Measurements from ENCODE around the gene SLC22A15.
"Not testable (repeated sequence)": the region's sequence is repeated elsewhere in the genome, so short reads cannot be mapped to it uniquely, and the experiment has no call there.

SLC22A15 gene

GRCh38 chr1:116033322-116033721 is 57.0 kb downstream of the SLC22A15 start:
- no peak for DNase-seq (ENCODE audit: low spot score)

DNA sequence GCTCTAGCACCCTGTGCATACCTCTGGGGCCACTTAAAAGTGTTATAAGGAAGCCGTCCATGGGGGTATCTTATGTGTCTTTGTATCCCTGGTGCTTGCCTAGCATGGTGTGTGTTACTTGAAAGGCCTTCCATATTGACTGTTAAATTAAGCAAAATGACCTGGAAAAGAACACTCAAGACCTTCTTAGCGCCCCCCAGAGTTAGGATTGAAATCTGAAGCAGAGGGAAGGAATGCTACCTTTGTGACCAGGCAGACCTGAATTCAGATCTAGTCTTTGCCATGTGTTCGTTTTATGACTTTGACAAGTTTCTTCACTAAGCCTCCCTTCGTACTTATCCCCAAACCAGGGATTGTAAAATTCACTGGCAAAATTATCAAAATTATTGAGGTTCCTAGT is 59.9 kb downstream of the SLC22A15 start:
- DNase-seq (ENCODE audit: low spot score), result no peak

GRCh38 chr1:116038679-116039078 is 62.4 kb downstream of the SLC22A15 start:
- no peak for DNase-seq (ENCODE audit: low spot score)

GRCh38 chr1:116044071-116044470 is 67.8 kb downstream of the SLC22A15 start:
- no peak for DNase-seq (ENCODE audit: low spot score)

- DNase-seq (ENCODE audit: low spot score), result not testable (repeated sequence)
Observed at GRCh38 chr1:116046933-116047332, 70.6 kb downstream of the SLC22A15 start.

GRCh38 chr1:116051896-116052295 is 75.6 kb downstream of the SLC22A15 start:
- DNase-seq (ENCODE audit: low spot score), result not testable (repeated sequence)

DNA sequence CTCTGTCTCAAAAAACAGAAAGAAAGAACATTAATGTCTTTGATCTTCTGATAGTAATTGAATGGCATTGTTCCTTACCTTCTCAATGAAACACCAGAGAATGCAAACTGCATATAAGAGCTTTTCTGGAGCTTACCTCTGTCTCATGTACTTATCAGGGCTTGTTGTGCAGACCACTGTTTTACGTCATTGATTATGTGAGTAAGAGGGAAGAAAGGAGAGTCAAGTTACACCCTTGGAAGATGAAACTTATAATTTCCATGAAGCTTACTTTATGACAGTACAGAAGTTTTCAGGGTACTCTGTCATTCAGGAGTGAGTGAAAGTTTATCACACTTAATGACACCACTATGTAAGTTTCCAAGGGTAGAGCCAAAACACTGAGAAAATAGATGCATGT is 85.9 kb downstream of the SLC22A15 start:
- no peak for DNase-seq (ENCODE audit: low spot score)

DNA sequence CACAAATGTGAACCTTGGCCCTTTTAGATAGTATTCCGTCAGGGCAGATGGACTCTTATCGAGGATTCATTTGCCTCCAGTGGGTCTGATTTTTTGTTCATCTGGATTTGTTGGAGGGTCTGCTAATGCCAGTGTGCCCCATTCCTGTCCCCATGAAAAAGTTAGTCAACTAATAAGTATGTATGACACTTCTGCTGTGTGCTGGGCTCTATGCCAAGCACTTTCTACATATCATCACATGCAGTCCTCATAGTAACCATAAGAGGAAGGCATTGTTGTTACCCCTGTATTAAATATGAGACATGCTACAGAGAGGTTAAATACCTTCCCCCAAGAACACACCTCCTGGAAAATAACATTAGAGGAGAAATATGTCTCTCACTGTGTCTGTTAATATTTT is 88.3 kb downstream of the SLC22A15 start:
- DNase-seq (ENCODE audit: low spot score), result no peak

GRCh38 chr1:116066868-116067565 is 90.7 kb downstream of the SLC22A15 start:
- DNase-seq (ENCODE audit: low spot score), result peak; percentile 58

DNA sequence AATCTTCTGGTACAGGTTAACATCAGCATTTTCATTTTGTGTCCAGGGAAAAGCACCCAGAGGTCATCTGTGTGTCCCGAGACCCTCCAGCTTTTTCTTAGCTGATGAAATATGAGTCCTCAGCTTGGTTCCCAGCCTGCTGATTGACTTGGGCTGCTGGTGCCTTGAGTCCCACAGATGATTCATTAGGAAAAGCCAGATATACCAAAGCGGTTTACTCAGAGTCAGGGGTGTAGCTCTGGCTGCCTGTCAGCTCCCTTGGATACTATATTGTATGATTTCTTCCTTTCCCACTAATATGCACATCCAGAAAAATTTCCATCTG is 91.2 kb downstream of the SLC22A15 start:
- peak; percentile 78 for DNase-seq (ENCODE audit: low spot score)

DNA sequence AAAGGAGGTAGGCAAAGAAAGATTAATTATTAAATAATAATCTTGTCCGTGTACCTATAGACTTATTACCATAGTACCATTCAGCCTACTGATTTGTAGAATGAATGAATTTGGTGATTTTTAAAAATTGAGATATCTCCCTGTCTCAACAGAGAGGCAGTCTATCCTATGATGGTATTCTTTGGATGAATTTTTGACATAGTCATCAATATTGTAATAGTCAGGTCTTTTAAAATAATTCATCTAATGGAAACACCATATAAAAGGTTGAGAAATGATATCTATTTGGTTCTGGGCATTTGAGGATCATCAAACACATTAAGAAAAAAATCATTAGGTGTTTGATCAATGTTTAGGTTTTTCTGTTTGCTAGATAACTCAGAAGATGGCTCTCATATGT is 99.3 kb downstream of the SLC22A15 start:
- no peak for DNase-seq (ENCODE audit: low spot score)

DNA sequence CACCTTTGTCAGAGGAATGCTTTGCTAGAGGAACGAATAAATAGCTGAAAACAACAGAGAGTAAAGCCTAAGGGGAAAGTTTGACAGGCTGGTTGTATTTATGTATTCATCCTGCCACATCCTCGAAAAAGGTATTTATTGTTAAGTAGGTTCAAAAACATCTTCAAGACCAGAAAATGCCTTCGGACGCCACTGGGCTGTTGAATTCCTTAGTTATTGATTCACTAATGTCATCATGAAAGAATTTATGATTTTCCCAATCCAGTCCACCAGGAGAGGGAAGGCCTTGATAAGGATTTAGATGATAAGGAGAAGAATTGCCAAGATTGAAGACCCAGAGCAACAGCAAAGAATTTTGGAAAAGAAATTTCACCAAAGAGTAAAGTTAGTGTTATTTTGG is 99.7 kb downstream of the SLC22A15 start:
- DNase-seq (ENCODE audit: low spot score), result no peak

DNA sequence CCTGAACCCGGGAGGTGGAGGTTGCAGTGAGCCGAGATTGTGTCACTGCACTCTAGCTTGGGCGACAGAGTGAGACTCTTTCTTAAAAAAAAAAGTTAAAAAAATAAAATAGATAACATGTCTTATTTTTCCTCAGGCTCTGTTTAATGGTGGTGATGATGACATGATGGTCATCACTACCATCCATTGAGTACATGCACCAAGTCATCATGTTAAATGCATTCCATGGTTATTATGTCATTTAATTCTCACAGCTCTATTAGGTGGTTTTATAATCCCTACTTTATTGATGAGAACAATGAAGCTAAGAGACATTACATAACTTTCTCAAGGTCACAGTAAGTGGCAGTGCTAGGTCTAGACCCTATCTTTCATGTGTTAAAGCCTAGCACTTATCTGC is 100.5 kb downstream of the SLC22A15 start:
- no peak for DNase-seq (ENCODE audit: low spot score)

DNA sequence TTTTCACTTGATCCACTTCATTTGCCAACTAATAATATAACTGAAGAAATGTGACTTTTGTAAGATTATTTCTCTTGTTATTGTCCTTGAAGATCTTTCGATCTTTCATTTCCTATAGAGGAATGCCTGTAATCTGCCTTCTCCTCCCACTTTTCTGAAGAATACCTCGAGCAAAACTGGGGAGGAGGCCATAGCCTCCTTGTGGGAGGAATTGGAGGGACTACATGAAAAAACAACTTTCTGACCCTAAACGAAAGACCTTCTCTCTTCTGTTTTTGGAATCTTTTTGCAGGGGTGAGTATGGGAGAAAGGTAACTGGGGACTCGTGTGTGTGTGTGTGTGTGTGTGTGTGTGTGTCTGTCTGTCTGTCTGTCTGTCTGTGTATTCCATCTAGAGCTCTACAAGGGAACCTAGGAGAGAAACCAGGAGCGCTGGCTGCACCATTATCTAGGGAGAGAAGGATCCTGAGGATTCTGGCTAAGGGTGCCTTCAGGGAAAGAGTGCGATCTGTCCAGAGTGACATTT is 102.4 kb downstream of the SLC22A15 start:
- DNase-seq (ENCODE audit: low spot score), result no peak

- no peak for DNase-seq (ENCODE audit: low spot score)
Observed at GRCh38 chr1:116087628-116088027, 111.3 kb downstream of the SLC22A15 start.

DNA sequence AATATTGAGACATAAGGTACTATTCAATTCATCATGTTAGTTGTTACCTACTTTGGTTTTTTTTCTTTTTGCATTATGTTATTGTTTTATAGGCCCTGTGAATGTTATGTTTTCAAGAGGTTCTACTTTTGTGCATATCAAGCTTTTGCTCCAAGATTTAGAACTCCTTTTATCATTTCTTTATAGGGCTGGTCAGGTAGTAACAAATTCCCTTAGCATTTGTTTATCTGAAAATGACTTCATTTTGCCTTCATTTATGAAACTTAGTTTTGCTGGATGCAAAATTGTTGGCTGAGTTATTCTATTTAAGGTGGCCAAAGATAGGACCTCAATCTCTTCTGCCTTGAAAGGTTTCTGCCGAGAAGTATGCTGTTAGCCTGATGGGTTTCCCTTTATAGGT is 113.6 kb downstream of the SLC22A15 start:
- no peak for DNase-seq (ENCODE audit: low spot score)

DNA sequence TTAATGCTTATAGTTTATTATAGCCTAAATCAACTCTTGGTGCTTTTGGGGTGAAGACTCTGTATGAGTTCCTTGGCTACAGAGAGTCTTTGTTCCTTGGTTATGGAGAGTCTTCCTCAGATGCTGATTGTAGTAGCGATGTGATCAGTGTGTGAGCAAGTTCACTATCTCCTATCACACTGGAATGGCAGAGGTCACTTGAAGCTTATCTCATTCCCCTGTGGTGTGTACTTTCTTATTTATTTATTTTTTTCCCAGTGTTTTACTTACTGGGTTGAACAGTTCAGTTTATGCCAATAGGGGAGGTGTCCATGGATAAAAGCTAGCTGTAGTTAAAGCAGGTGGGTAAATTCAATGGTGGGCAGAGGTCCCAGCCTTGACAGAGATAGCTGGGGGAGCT is 114.8 kb downstream of the SLC22A15 start:
- DNase-seq (ENCODE audit: low spot score), result no peak

- no peak for DNase-seq (ENCODE audit: low spot score)
Observed at GRCh38 chr1:116092752-116093489, 116.6 kb downstream of the SLC22A15 start.

DNA sequence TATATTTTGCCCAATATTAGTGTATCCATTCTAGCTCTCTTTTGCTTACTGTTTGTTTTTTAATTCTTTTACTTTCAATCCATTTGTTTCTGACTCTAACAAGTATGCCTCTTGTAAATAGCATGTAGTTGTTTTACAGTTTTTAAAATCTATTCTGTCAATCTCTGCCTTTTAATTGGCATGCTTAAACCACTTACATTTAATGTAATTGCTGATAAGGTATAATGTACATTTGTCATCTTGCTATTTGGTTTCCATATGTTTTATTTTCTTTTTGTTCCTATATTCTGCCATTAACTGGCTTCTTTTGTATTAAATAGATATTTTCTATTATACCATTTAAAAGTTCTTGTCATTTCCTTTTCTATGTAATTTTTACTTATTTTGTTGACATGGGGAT is 118.7 kb downstream of the SLC22A15 start:
- no peak for DNase-seq (ENCODE audit: low spot score)

DNA sequence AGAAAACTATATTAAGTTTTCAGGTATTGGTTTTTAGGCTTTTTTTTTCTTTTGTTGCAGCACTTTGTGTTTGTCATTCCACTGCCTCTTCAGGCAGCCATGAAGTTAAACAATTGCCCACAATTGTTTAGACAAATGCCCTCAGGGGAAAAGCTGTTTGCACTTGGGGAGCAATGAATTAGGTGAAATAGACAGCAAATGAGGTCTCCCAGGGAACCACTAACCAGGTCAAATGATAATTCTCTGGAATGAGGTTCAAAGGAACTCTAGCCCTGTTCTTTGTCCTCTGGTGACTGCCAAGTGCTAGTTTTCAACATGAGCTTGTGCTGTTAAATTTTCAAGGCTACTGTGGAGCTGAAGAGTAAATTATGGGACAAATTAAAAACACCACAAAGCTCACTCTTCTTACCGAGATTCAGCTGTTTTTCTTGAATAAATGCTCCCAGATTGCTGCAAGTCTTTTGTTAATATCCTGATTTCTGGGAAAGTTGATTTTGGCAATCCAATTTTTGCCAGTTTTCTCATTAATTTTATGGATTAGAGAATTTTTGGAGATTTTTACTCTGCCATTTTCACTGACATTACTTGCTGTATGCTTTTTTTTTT is 119.8 kb downstream of the SLC22A15 start:
- DNase-seq (ENCODE audit: low spot score), result no peak

DNA sequence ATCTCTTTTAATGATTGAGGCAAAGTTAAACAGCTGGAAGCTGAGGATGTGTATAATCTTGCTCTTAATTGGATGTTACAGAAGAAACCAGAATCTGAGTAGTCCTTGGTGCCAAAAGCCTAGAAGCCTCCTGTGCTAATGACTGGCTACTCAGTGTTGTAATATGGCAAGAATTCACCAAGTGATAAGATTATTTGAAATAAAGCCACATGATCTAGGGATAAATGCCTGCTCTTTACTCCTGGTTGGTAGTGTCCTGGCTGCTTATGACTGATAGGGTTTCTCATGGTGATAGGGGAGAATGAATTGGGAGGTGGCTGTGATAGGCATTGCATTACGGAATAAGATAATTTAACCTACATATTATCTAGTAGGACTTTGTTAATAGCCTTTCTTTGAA is 121.3 kb downstream of the SLC22A15 start:
- DNase-seq (ENCODE audit: low spot score), result no peak

GRCh38 chr1:116099379-116099778 is 123.1 kb downstream of the SLC22A15 start:
- no peak for DNase-seq (ENCODE audit: low spot score)

DNA sequence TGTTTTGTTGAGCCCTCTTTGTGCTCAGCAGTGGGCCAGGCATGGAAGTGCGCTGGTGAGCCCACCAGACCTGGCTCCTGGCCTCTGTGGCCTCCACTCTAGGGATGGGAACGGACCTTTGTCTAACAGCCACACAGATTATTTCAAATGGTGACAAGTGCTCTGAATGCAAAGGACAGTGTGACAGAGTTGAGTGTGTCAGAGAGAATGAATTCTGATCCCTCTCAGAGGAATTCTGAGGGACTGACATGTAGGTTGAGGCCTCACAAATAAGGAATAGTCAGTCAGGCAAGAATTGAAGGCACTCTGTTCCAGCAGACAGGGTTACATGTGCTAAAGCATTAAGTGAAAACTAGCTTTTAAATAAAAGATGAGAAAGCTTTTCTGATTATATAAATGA is 123.6 kb downstream of the SLC22A15 start:
- no peak for DNase-seq (ENCODE audit: low spot score)
